GM12878 (cell line): Measurements from ENCODE around the gene CCDC81. TPM values are rescaled to one million over a fixed set of nuclear protein-coding genes. Genes with fewer than 3 reads are reported as not detected.

Experiments used
- ATAC-seq: fragments of 200-7000 bp; cut with Tn5 transposase; 3 replicates; pipeline ENCODE4 v1.9.1; 2020; ENCODE audit warnings: mild to moderate bottlenecking, moderate library complexity
- BruUV-seq: library from RNA; stranded (reverse); fragments of 400-500 nt; replicated peaks from 2 replicates; lab custom pipeline; 2021; lab: Mats Ljungman, UMichigan
- CTCF ChIA-PET: fragments of 300-600 bp; sonication (Branson Sonifier 250); formaldehyde crosslinking; extraction: SDS; loops from one replicate; lab custom pipeline; 2021; ENCODE audit warnings: inconsistent platforms; lab: Yijun Ruan, JAX
- POLR2A ChIA-PET: fragments of 350-600 bp; formaldehyde crosslinking; extraction: SDS; loops from one replicate; lab custom pipeline; 2021; ENCODE audit warnings: inconsistent platforms; lab: Charles Lee
- RAD21 ChIA-PET: fragments of 300-600 bp; sonication (Branson Sonifier 250); formaldehyde crosslinking; loops from one replicate; lab custom pipeline; 2023; ENCODE audit warnings: antibody characterized with exemption; ENCODE audit not compliant: unreplicated experiment; lab: Charles Lee
- SMC1A ChIA-PET: fragments of 300-600 bp; sonication (Branson Sonifier 250); formaldehyde crosslinking; loops from one replicate; lab custom pipeline; 2023; ENCODE audit not compliant: unreplicated experiment, uncharacterized antibody; lab: Charles Lee
- DNase-seq: peaks from one replicate; pipeline ENCODE4 v3.0.0-alpha.2; 2011; ENCODE audit warnings: low read depth, low spot score
- FAIRE-seq: peaks from 3 replicates; lab custom pipeline; 2011; peaks lifted over from hg19 to GRCh38; lab: Jason Lieb, UNC
- H2AFZ ChIP-seq: 2 replicates; pipeline ENCODE4 v1.6.0; 2011; ENCODE audit warnings: low read depth, low read length, control low read depth; ENCODE audit not compliant: control insufficient read depth
- H3K27ac ChIP-seq: 2 replicates; pipeline ENCODE4 v1.5.1; 2011; ENCODE audit warnings: control low read depth; ENCODE audit not compliant: control insufficient read depth, insufficient read depth
- H3K27me3 ChIP-seq, 2 experiments: replicated peaks in 1 of 2; 2 replicates each; pipeline versions ENCODE4 v1.6.0 to v1.6.1; 2011; ENCODE audit warnings: low read length in 1 of 2; ENCODE audit not compliant: control insufficient read depth in 2 of 2, insufficient read depth in 2 of 2
- H3K36me3 ChIP-seq, 2 experiments: 2 replicates each; pipeline ENCODE4 v1.5.1; 2011; ENCODE audit warnings: low read length in 1 of 2; ENCODE audit not compliant: control insufficient read depth in 2 of 2, insufficient read depth in 2 of 2
- H3K4me1 ChIP-seq: 2 replicates; pipeline ENCODE4 v1.6.1; 2011; ENCODE audit warnings: mild to moderate bottlenecking, low read length, moderate library complexity, mixed read lengths; ENCODE audit not compliant: control insufficient read depth, insufficient read depth
- H3K4me2 ChIP-seq: 2 replicates; pipeline ENCODE4 v1.6.0; 2011; ENCODE audit warnings: control low read depth; ENCODE audit not compliant: control insufficient read depth, insufficient read depth
- H3K4me3 ChIP-seq: fragments of 200-600 bp; sonication (generic); 2 replicates; pipeline ENCODE4 v1.5.1; 2016
- H3K79me2 ChIP-seq: 2 replicates; pipeline ENCODE4 v1.6.0; 2011; ENCODE audit warnings: low read length; ENCODE audit not compliant: control insufficient read depth, insufficient read depth
- H3K9ac ChIP-seq: 2 replicates; pipeline ENCODE4 v1.8.0; 2011; ENCODE audit warnings: low read length, control low read depth, mixed read lengths; ENCODE audit not compliant: control insufficient read depth, insufficient read depth
- H3K9me3 ChIP-seq: replicated peaks from 3 replicates; pipeline ENCODE4 v1.5.1; 2011; ENCODE audit warnings: mild to moderate bottlenecking, low read length; ENCODE audit not compliant: control insufficient read depth, insufficient read depth
- H4K20me1 ChIP-seq: 2 replicates; pipeline ENCODE4 v1.6.0; 2011; ENCODE audit not compliant: control insufficient read depth, insufficient read depth
- CBX5 ChIP-seq: sonication (generic); IDR thresholded peaks from 2 replicates; pipeline ENCODE4 v1.6.1; 2016; ENCODE audit warnings: low read depth, moderate library complexity, mild to moderate bottlenecking, inconsistent platforms
- CHD2 ChIP-seq: IDR thresholded peaks from 2 replicates; pipeline ENCODE4 v1.6.1; 2011; ENCODE audit warnings: low read depth, low read length, improper control_type of control experiment, borderline replicate concordance
- EGR1 ChIP-seq, 2 experiments: IDR thresholded peaks; 1 replicate in 1 of 2; 2 replicates in 1 of 2; pipeline ENCODE4 v1.6.1; 2011 to 2012; ENCODE audit warnings: low read depth in 2 of 2, low read length in 2 of 2, borderline replicate concordance in 1 of 2, mild to moderate bottlenecking in 1 of 2, moderate library complexity in 1 of 2
- EZH2 ChIP-seq: IDR thresholded peaks from 2 replicates; pipeline ENCODE4 v1.6.1; 2012; ENCODE audit warnings: low read depth, mild to moderate bottlenecking, control low read depth, inconsistent platforms, low read length, borderline replicate concordance; ENCODE audit not compliant: control insufficient read depth
- HDAC2 ChIP-seq: fragments of 200-600 bp; sonication (generic); IDR thresholded peaks from 2 replicates; pipeline ENCODE4 v1.6.1; 2017
- HSF1 ChIP-seq: fragments of 150-350 bp; IDR thresholded peaks from 2 replicates; pipeline ENCODE4 v1.6.1; 2014; ENCODE audit warnings: mild to moderate bottlenecking, low read depth, low read length
- NR2C2 ChIP-seq: IDR thresholded peaks from 2 replicates; pipeline ENCODE4 v1.6.1; 2011; ENCODE audit warnings: borderline replicate concordance, low read depth; ENCODE audit not compliant: control insufficient read depth, insufficient read length
- POU2F2 ChIP-seq: IDR thresholded peaks from 3 replicates; pipeline ENCODE4 v1.6.1; 2011; ENCODE audit warnings: low read depth, mild to moderate bottlenecking, low read length, borderline replicate concordance
- SKIL ChIP-seq: fragments of 450-650 bp; IDR thresholded peaks from 2 replicates; pipeline ENCODE4 v1.6.1; 2017; ENCODE audit warnings: mild to moderate bottlenecking, low read depth, inconsistent platforms; ENCODE audit not compliant: poor library complexity, severe bottlenecking
- STAT1 ChIP-seq: fragments of 450-650 bp; conservative IDR thresholded peaks from 2 replicates; pipeline ENCODE4 v1.6.1; 2014; ENCODE audit warnings: antibody characterized with exemption, mild to moderate bottlenecking
- TCF12 ChIP-seq: IDR thresholded peaks from 2 replicates; pipeline ENCODE4 v1.6.1; 2011; ENCODE audit warnings: low read depth, mild to moderate bottlenecking, low read length
- ZBTB33 ChIP-seq: fragments of 450-650 bp; IDR thresholded peaks from 2 replicates; pipeline ENCODE4 v1.6.1; 2017; ENCODE audit warnings: mild to moderate bottlenecking
- ZNF207 ChIP-seq: fragments of 450-650 bp; IDR thresholded peaks from 2 replicates; pipeline ENCODE4 v1.6.1; 2014; ENCODE audit warnings: antibody characterized with exemption, mild to moderate bottlenecking, borderline replicate concordance
- WGBS: methylation state at CpG from one replicate; pipeline ENCODE4 v1.1.6; 2016; ENCODE audit warnings: low lambda C conversion rate; ENCODE audit not compliant: insufficient replicate concordance, insufficient coverage; ENCODE audit errors: missing lambda C conversion rate; 5-methylcytosine and 5-hydroxymethylcytosine counted together
- in situ Hi-C: fragments of 300-500 bp; cut with MboI; formaldehyde crosslinking; loops from 9 replicates; pipeline ENCODE4 v1.14.3; 2018; ENCODE audit warnings: mixed read lengths
- intact Hi-C: fragments of 100-400 bp; cut with micrococcal nuclease; formaldehyde crosslinking; loops from one replicate; pipeline ENCODE4 v1.14.2; 2022; ENCODE audit not compliant: unreplicated experiment
- polyA plus RNA-seq, 11 experiments: library from polyadenylated mRNA; depleted of rRNA in 4 of 11; unstranded in 6 of 11; stranded (reverse) in 5 of 11; fragments of >200 nt; fragmentation: Nextera tagmentation in 4 of 11; fragmentation: Illumina TruSeq in 1 of 11; extraction: Ambion mirVana in 4 of 11; extraction: Trizol in 1 of 11; gene quantifications; 1 replicate in 1 of 11; 2 replicates in 10 of 11; pipeline versions ENCODE4 v1.2.1 to v1.2.3, GENCODE V29; 2011 to 2016; ENCODE audit warnings: inconsistent platforms in 2 of 11, missing spikeins in 2 of 11, low read depth in 1 of 11
- total RNA-seq, 4 experiments: library from RNA; depleted of rRNA in 3 of 4; stranded (reverse); fragments of >200 nt in 3 of 4; fragmentation: Illumina TruSeq in 1 of 4; extraction: Trizol in 1 of 4; gene quantifications; 2 replicates each; pipeline versions ENCODE4 v1.2.1 to v1.2.3, GENCODE V29; 2013 to 2021
- TF ChIP-seq, protein P1 (sequence below): IDR thresholded peaks from 2 replicates; pipeline ENCODE4 v1.6.1; 2011; ENCODE audit warnings: low read depth, mild to moderate bottlenecking, low read length, moderate library complexity, borderline replicate concordance; ENCODE audit errors: extremely low read depth
- TF ChIP-seq, protein P2 (sequence below): IDR thresholded peaks from 2 replicates; pipeline ENCODE4 v1.6.1; 2012; ENCODE audit warnings: low read depth, low read length, improper control_type of control experiment
- TF ChIP-seq, protein P3 (sequence below): IDR thresholded peaks from 2 replicates; pipeline ENCODE4 v1.6.1; 2012; ENCODE audit warnings: low read length, inconsistent platforms

Gene CCDC81
- total and polyA plus RNA-seq, 10 of the 15 experiments (the other 5 are each of a cell fraction or from before 2014, with no cell fraction given), result 0.06 to 0.53 (median 0.22) TPM

- Histone ChIP-seq H2AFZ (no peak overlapping the region), H3K4me2 (no peak overlapping the region), H4K20me1 (no peaks in the 10 kb centered on the region), H3K79me2 (no peaks in the 10 kb centered on the region), H3K9me3 (no peaks in the 10 kb centered on the region), H3K4me3 (no peak overlapping the region), H3K27me3 (no peaks in the 10 kb centered on the region), H3K9ac (no peak overlapping the region), H3K4me1 (no peaks in the 10 kb centered on the region), H3K27ac (no peak overlapping the region), H3K36me3 (no peaks in the 10 kb centered on the region)
- no peak for DNase-seq
- in situ Hi-C loops, result no loop called here
- ChIA-PET RAD21 (no interaction called here), SMC1A (no interaction called here), CTCF (no interaction called here), POLR2A (no interaction called here)
- ATAC-seq, result no peak
- WGBS, result 53% methylated on average over 2 of the region's 2 CpGs
- no peak for FAIRE-seq
- no TSS peak for BruUV-seq
- intact Hi-C loops, result no loop called here
- TF ChIP-seq, protein P1, sequence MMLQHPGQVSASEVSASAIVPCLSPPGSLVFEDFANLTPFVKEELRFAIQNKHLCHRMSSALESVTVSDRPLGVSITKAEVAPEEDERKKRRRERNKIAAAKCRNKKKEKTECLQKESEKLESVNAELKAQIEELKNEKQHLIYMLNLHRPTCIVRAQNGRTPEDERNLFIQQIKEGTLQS, result no peak
- TF ChIP-seq ZBTB33 (no peak), CHD2 (no peak), POU2F2 (no peak), ZNF207 (no peak), HDAC2 (no peak), EGR1 (IDR thresholded peaks at IDR 0.05; ENCODE audit: borderline replicate concordance in 1 of 2, low read depth in 2 of 2, low read length in 2 of 2) (no peak), SKIL (no peak), NR2C2 (no peak), EZH2 (no peak), STAT1 (no peak), CBX5 (no peak), HSF1 (no peak), TCF12 (no peak)
- TF ChIP-seq, protein P2, sequence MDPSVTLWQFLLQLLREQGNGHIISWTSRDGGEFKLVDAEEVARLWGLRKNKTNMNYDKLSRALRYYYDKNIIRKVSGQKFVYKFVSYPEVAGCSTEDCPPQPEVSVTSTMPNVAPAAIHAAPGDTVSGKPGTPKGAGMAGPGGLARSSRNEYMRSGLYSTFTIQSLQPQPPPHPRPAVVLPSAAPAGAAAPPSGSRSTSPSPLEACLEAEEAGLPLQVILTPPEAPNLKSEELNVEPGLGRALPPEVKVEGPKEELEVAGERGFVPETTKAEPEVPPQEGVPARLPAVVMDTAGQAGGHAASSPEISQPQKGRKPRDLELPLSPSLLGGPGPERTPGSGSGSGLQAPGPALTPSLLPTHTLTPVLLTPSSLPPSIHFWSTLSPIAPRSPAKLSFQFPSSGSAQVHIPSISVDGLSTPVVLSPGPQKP, result no peak
- TF ChIP-seq, protein P3, sequence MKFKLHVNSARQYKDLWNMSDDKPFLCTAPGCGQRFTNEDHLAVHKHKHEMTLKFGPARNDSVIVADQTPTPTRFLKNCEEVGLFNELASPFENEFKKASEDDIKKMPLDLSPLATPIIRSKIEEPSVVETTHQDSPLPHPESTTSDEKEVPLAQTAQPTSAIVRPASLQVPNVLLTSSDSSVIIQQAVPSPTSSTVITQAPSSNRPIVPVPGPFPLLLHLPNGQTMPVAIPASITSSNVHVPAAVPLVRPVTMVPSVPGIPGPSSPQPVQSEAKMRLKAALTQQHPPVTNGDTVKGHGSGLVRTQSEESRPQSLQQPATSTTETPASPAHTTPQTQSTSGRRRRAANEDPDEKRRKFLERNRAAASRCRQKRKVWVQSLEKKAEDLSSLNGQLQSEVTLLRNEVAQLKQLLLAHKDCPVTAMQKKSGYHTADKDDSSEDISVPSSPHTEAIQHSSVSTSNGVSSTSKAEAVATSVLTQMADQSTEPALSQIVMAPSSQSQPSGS, result no peak
These were observed 61.0 kb downstream of the CCDC81 start for GRCh38 chr11:86435711-86436110.
